Astrocyte of the hippocampus (primary cell): ENCODE results near the gene STMND1.

Experiments used
- DNase-seq: peaks from one replicate; pipeline ENCODE4 v3.0.0; 2011; ENCODE audit warnings: low read depth, low spot score

STMND1 gene

GRCh38 chr6:17161076-17161475 is 59.2 kb downstream of the STMND1 start:
- DNase-seq: no peak

DNA sequence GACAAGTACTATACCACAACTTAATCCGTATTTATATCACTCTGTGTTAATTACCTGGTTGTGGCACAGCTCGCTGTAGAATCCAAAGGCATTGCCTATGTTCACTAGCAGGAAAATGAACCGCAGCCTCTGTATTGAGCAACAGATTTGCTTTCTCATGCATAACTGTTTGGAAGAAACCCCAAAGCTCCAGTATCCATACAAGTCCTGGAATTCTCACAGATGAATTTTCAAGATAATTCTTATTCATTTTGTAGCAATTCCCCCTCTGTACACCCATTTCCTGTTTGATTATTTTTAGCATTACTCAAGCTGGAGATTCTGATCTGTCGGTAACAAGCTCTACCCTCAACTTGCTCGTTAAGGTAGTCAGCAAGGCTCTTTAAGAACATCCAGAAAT is 63.5 kb downstream of the STMND1 start:
- DNase-seq: peak; percentile 19

DNA sequence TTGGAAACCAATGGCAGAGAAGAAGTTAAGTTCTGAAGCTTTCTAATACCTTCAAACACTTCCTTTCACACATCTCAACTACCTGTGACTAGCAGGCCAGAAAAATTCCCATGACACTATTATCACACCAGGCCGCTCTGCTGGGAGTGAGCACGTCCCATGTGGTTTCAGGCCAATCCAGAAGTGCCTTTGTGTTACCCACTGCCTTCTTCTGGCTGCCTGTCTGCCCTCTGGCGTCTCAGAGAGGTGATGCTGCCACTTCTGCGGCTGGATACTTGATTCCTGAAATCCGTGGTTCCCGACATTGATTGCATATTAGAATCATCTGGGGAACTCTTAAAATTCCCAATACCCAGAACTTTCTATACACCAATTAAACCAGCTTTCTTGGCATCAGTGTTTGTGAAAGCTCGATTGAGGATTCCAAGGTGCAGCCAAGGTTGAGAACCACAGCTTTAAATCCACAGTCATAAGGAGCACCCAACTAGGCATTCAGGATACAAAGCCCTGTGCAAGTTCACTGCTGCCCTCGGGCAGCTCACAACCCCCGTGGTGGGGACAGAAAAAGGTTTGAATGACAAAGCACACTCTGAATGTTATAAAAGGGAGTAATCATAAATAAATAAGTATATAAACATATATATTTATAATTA is 65.6 kb downstream of the STMND1 start:
- DNase-seq: peak; percentile 67

DNA sequence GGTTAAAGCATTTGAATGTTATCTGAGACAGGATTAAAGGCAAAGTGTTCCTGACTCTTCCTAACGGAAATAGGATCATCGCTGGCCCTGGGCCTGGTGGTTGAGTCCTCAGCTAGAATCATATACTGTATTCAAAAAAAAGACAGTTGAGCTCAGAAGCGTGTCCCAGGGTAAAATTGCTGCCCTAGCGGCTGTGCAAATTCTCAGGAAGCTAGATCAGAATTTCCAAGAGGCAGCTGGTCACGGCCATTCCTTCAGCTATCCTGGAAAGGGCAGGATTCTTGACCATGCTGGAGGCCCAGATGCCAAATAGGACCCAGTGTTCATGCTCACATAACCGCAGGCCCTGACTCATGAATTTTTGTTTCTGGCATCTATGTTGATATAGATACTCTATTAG is 67.4 kb downstream of the STMND1 start:
- no peak for DNase-seq

DNA sequence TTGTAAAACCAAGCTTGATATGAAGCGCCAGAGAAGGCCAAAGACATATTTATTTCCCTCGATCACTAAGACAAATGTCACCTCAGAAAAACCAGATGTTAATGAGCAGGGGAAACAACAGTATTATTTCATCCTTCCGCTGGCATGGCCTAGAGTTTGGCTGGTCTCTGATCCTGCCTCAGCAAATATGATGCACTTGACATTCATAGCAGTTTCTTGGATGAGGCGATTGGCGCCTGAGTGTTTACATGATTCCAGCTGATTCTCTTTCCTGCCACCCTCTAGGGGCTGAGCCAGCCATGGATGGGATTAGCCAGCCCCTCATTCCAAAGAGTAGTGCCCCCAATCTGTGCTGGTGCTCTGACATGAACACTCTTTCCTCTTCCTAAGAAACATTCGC is 67.9 kb downstream of the STMND1 start:
- no peak for DNase-seq

DNA sequence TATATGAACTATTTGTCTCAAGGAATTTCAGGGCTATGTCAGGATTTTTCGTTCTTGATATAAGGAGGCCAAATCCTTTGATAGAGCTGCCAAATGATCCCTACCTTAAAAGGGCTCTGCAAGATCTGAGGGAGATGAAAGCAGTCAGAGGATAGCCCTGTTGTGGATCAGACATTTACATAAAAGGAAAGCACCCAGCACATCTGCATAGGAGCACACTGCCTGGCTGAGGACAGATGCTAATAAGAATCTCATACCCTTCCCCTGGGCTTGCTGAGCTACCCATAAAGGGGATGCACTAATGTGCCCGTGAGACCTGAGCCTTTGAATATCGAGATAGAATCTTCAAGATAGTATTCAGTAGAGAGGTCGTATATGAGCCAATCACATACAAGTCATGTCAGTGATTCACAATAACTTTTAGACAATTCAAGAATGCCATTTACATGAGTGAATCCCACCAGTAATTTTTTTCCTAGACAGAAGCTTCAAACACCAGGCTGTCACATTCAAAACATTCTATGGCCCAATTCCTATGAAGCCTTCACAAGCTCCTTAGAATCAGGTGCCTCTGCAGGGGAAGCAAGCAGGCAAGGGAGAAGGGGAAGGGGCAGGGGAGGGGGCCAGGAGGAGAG is 71.1 kb downstream of the STMND1 start:
- no peak for DNase-seq

DNA sequence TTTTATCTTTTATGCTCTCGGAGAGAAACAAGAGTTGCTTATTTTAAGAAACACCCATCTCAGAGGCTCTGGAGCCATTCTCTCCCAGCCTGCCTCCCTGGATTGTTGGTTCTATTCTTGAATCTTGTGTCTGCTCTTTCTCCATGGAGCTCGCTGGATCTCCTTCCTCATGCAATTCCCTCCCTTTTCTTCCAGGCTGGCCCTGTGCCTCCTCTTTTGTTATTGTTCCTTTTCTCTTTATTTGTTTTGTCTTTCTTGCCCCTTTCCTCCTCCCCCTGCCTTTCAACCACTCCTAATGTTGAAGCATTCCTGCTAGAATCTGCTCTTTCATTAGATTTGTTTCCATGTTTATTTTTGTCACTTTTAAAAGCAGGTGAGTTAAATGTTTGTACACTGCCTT is 76.5 kb downstream of the STMND1 start:
- no peak for DNase-seq

GRCh38 chr6:17178754-17179529 is 77.1 kb downstream of the STMND1 start:
- DNase-seq: peak; percentile 22

- DNase-seq: peak; percentile 17
Observed at GRCh38 chr6:17179530-17180073, 77.8 kb downstream of the STMND1 start.
